Lower lobe of right lung (tissue), 2 donors: ENCODE results near the gene PCED1A. TPM values are rescaled to one million over a fixed set of nuclear protein-coding genes. Genes with fewer than 3 reads are reported as not detected.

Experiments used
- ATAC-seq, 2 donors: fragments of 200-7000 bp; cut with Tn5 transposase; one replicate each; pipeline ENCODE4 v1.9.1; 2020 to 2022; ENCODE audit warnings: mild to moderate bottlenecking in 2 of 2, moderate library complexity in 2 of 2
- DNase-seq: peaks from one replicate; pipeline ENCODE4 v3.0.0-alpha.2; 2020
- H3K27ac ChIP-seq: fragments of 200-600 bp; one replicate; pipeline ENCODE4 v1.8.0; 2022
- H3K27me3 ChIP-seq: fragments of 200-600 bp; one replicate; pipeline ENCODE4 v1.8.0; 2022; ENCODE audit warnings: low read depth
- H3K36me3 ChIP-seq: fragments of 200-600 bp; one replicate; pipeline ENCODE4 v1.8.0; 2022; ENCODE audit warnings: mild to moderate bottlenecking
- H3K4me1 ChIP-seq: fragments of 200-600 bp; one replicate; pipeline ENCODE4 v1.8.0; 2022
- H3K4me3 ChIP-seq: fragments of 200-600 bp; one replicate; pipeline ENCODE4 v1.8.0; 2022; ENCODE audit warnings: mild to moderate bottlenecking
- H3K9me3 ChIP-seq: fragments of 200-600 bp; one replicate; pipeline ENCODE4 v1.8.0; 2022
- CTCF ChIP-seq: fragments of 200-600 bp; IDR thresholded peaks from one replicate; pipeline ENCODE4 v1.8.0; 2022; ENCODE audit warnings: antibody characterized with exemption, mild to moderate bottlenecking
- intact Hi-C: fragments of 100-400 bp; cut with DNase I; formaldehyde crosslinking; loops from one replicate; pipeline ENCODE4 v1.11.0; 2022
- total RNA-seq: library from RNA; stranded (reverse); fragmentation: NEBNext Ultra II Directional; extraction: Animal tissue kit (Norgen Biotek cat#: 25700); gene quantifications from one replicate; pipeline ENCODE4 v1.2.1, GENCODE V29; 2021
- donor health status: DM: no; HTN: yes; CAD: no; lungs with severe emphysema.

Gene PCED1A
- total RNA-seq, 1 donor from 2014 or later: 43.5 TPM

- Histone ChIP-seq H3K27ac (no peak overlapping the region), H3K27me3 (no peaks in the 10 kb centered on the region), H3K9me3 (no peaks in the 10 kb centered on the region), H3K36me3 (peaks cover 10% of the 10 kb centered on the region), H3K4me1 (peaks cover 42% of the 10 kb centered on the region), H3K4me3 (no peak overlapping the region)
- no peak for DNase-seq
- ATAC-seq: no peak
- intact Hi-C loops: no loop called here
- no peak for TF ChIP-seq CTCF
These were observed 30.6 kb upstream of the PCED1A start for GRCh38 chr20:2871111-2871465.

- Histone ChIP-seq H3K9me3 (no peaks in the 10 kb centered on the region), H3K27me3 (no peaks in the 10 kb centered on the region), H3K4me3 (no peak overlapping the region), H3K4me1 (peaks cover 24% of the 10 kb centered on the region), H3K36me3 (peaks cover 25% of the 10 kb centered on the region), H3K27ac (no peak overlapping the region)
- DNase-seq (no peak), ATAC-seq (no peak)
- TF ChIP-seq CTCF: no peak
- intact Hi-C loops: no loop called here
These were observed 28.9 kb upstream of the PCED1A start for GRCh38 chr20:2869381-2869780.

- Histone ChIP-seq H3K9me3 (no peaks in the 10 kb centered on the region), H3K4me3 (no peak overlapping the region), H3K27ac (no peak overlapping the region), H3K4me1 (peaks cover 20% of the 10 kb centered on the region), H3K36me3 (peaks cover 46% of the 10 kb centered on the region), H3K27me3 (no peaks in the 10 kb centered on the region)
- no peak for DNase-seq
- no peak for TF ChIP-seq CTCF
- intact Hi-C loops: no loop called here
- no peak for ATAC-seq
These were observed 26.8 kb upstream of the PCED1A start for GRCh38 chr20:2867081-2867864.

GRCh38 chr20:2866236-2866635, 25.8 kb upstream of the PCED1A start:
- no peak for TF ChIP-seq CTCF
- peak in 1 of 2 donors; percentile 13 for ATAC-seq
- Histone ChIP-seq H3K36me3 (peaks cover 56% of the 10 kb centered on the region), H3K27ac (no peak overlapping the region), H3K4me1 (peaks cover 10% of the 10 kb centered on the region), H3K4me3 (no peak overlapping the region), H3K9me3 (no peaks in the 10 kb centered on the region), H3K27me3 (no peaks in the 10 kb centered on the region)
- DNase-seq: no peak
- intact Hi-C loops: no loop called here

GRCh38 chr20:2865630-2866029, 25.2 kb upstream of the PCED1A start:
- Histone ChIP-seq H3K4me1 (peaks cover 4% of the 10 kb centered on the region), H3K4me3 (no peak overlapping the region), H3K36me3 (peaks cover 62% of the 10 kb centered on the region), H3K27ac (no peak overlapping the region), H3K27me3 (no peaks in the 10 kb centered on the region), H3K9me3 (no peaks in the 10 kb centered on the region)
- ATAC-seq: peak in 1 of 2 donors; percentile 31
- no peak for DNase-seq
- intact Hi-C loops: no loop called here
- no peak for TF ChIP-seq CTCF
